Smooth muscle cell of the brain vasculature (primary cell): ENCODE data around the gene LAMA3.

ENCODE experiments used
- DNase-seq: peaks from one replicate; pipeline ENCODE4 v3.0.0-alpha.2; 2012; ENCODE audit warnings: low read depth, low spot score

LAMA3 gene

GRCh38 chr18:23994361-23994902 is 305.2 kb downstream of the LAMA3 start:
- DNase-seq = no peak

- DNase-seq = no peak
Measured at GRCh38 chr18:23995180-23995579, 305.9 kb downstream of the LAMA3 start.

- DNase-seq = no peak
Measured at GRCh38 chr18:23998018-23998417, 308.8 kb downstream of the LAMA3 start.

GRCh38 chr18:23998820-23999219 is 309.6 kb downstream of the LAMA3 start:
- no peak for DNase-seq

GRCh38 chr18:24000613-24001490 is 311.6 kb downstream of the LAMA3 start:
- no peak for DNase-seq

- no peak for DNase-seq
Measured at GRCh38 chr18:24002479-24002878, 313.2 kb downstream of the LAMA3 start.

- no peak for DNase-seq
Measured at GRCh38 chr18:24003288-24003687, 314.0 kb downstream of the LAMA3 start.

- no peak for DNase-seq
Measured at GRCh38 chr18:24003903-24004640, 314.8 kb downstream of the LAMA3 start.
